SK-N-SH (cell line): Measurements from ENCODE around the gene PRDM10. TPM values are rescaled to one million over a fixed set of nuclear protein-coding genes. Genes with fewer than 3 reads are reported as not detected.

ENCODE experiments used
- CTCF ChIA-PET: fragments of 300-600, 350-600 bp; formaldehyde crosslinking; extraction: SDS; loops from one replicate; lab custom pipeline; 2021; lab: Yijun Ruan, JAX
- POLR2A ChIA-PET: fragments of 350-600 bp; sonication (Branson Sonifier 250); formaldehyde crosslinking; extraction: SDS; loops from one replicate; lab custom pipeline; 2020; ENCODE audit warnings: antibody characterized with exemption, inconsistent platforms; lab: Yijun Ruan, JAX
- DNase-seq: peaks from one replicate; pipeline ENCODE4 v3.0.0; 2012
- H2AFZ ChIP-seq: fragments of 200-600 bp; sonication (generic); 2 replicates; pipeline ENCODE4 v1.8.1; 2016; ENCODE audit warnings: antibody characterized with exemption, mild to moderate bottlenecking, low read depth
- H3F3A ChIP-seq: fragments of 200-600 bp; sonication (generic); replicated peaks from 2 replicates; pipeline ENCODE3; 2016; ENCODE audit warnings: antibody characterized with exemption, mild to moderate bottlenecking; ENCODE audit not compliant: insufficient read depth
- H3K27ac ChIP-seq, 2 experiments: fragments of 200-500 bp in 1 of 2; fragments of 200-600 bp in 1 of 2; sonication (Bioruptor generic) in 1 of 2; sonication (generic), shearing (Covaris generic) in 1 of 2; 2 replicates each; pipeline versions ENCODE4 v1.5.1 to v1.6.1; 2014 to 2016; ENCODE audit warnings: low read depth in 2 of 2, inconsistent platforms in 1 of 2, low read length in 1 of 2, mild to moderate bottlenecking in 1 of 2, mixed read lengths in 1 of 2
- H3K27me3 ChIP-seq: fragments of 200-600 bp; sonication (generic), shearing (Covaris generic); 2 replicates; pipeline ENCODE4 v1.6.1; 2016; ENCODE audit warnings: mixed run types; ENCODE audit not compliant: insufficient read depth
- H3K36me3 ChIP-seq, 2 experiments: fragments of 200-500 bp in 1 of 2; fragments of 200-600 bp in 1 of 2; sonication (Bioruptor generic) in 1 of 2; sonication (generic) in 1 of 2; replicated peaks in 1 of 2; 2 replicates each; pipeline versions ENCODE3 to v1.5.1; 2014 to 2016; ENCODE audit warnings: low read length in 1 of 2, mild to moderate bottlenecking in 1 of 2; ENCODE audit not compliant: insufficient read depth in 2 of 2, control insufficient read depth in 1 of 2
- H3K4me1 ChIP-seq, 2 experiments: fragments of 200-500 bp in 1 of 2; fragments of 200-600 bp in 1 of 2; sonication (Bioruptor generic) in 1 of 2; sonication (generic), shearing (Covaris generic) in 1 of 2; 2 replicates each; pipeline versions ENCODE4 v1.5.1 to v1.6.1; 2014 to 2016; ENCODE audit warnings: low read depth in 1 of 2, low read length in 1 of 2, mixed run types in 1 of 2; ENCODE audit not compliant: insufficient read depth in 2 of 2, control insufficient read depth in 1 of 2
- H3K4me2 ChIP-seq: fragments of 200-600 bp; sonication (generic), shearing (Covaris generic); 2 replicates; pipeline ENCODE4 v1.6.1; 2017; ENCODE audit warnings: mixed run types
- H3K4me3 ChIP-seq, 2 experiments: fragments of 200-500 bp in 1 of 2; fragments of 200-600 bp in 1 of 2; sonication (Bioruptor generic) in 1 of 2; sonication (generic), shearing (Covaris generic) in 1 of 2; 2 replicates each; pipeline versions ENCODE4 v1.5.1 to v1.8.1; 2014 to 2016; ENCODE audit warnings: low read depth in 2 of 2, inconsistent platforms in 1 of 2, low read length in 1 of 2, mild to moderate bottlenecking in 1 of 2, mixed read lengths in 1 of 2, moderate library complexity in 1 of 2
- H3K79me2 ChIP-seq: fragments of 200-600 bp; sonication (generic); 2 replicates; pipeline ENCODE4 v1.8.1; 2017; ENCODE audit warnings: mild to moderate bottlenecking; ENCODE audit not compliant: insufficient read depth
- H3K9ac ChIP-seq: fragments of 200-600 bp; sonication (generic); 2 replicates; pipeline ENCODE4 v1.6.1; 2017; ENCODE audit warnings: mixed run types
- H3K9me2 ChIP-seq: fragments of 200-600 bp; sonication (generic); 2 replicates; pipeline ENCODE4 v1.6.1; 2017; ENCODE audit warnings: mixed run types
- H3K9me3 ChIP-seq: fragments of 200-600 bp; sonication (generic); 2 replicates; pipeline ENCODE4 v1.6.1; 2017; ENCODE audit warnings: mixed run types, mild to moderate bottlenecking, moderate library complexity
- H4K20me1 ChIP-seq: fragments of 200-600 bp; sonication (generic); 2 replicates; pipeline ENCODE4 v1.6.1; 2017; ENCODE audit warnings: mild to moderate bottlenecking, mixed run types; ENCODE audit not compliant: insufficient read depth
- EP300 ChIP-seq, 2 experiments: IDR thresholded peaks; 2 replicates each; pipeline versions ENCODE4 v1.4.0 to v1.6.1; 2012; ENCODE audit warnings: borderline replicate concordance in 1 of 2, low read depth in 1 of 2, low read length in 1 of 2
- GATA2 ChIP-seq: sonication (generic); formaldehyde crosslinking; IDR thresholded peaks from 2 replicates; pipeline ENCODE4 v1.5.0; 2020; ENCODE audit warnings: mild to moderate bottlenecking, missing genetic modification reagents
- IRF3 ChIP-seq: fragments of 150-350 bp; IDR thresholded peaks from 2 replicates; pipeline ENCODE4 v1.6.1; 2016; ENCODE audit warnings: mild to moderate bottlenecking, low read depth, low read length
- JUND ChIP-seq: IDR thresholded peaks from 2 replicates; pipeline ENCODE4 v1.4.0; 2012
- MAX ChIP-seq: IDR thresholded peaks from 2 replicates; pipeline ENCODE4 v1.4.0; 2012; ENCODE audit warnings: low read depth
- NRF1 ChIP-seq: IDR thresholded peaks from 2 replicates; pipeline ENCODE4 v1.6.1; 2012; ENCODE audit warnings: low read depth, mild to moderate bottlenecking, low read length
- RCOR1 ChIP-seq: fragments of 150-350 bp; IDR thresholded peaks from 2 replicates; pipeline ENCODE4 v1.6.1; 2017; ENCODE audit warnings: antibody characterized with exemption, low read length
- TAF1 ChIP-seq: IDR thresholded peaks from 2 replicates; pipeline ENCODE4 v1.6.1; 2012; ENCODE audit warnings: low read depth, mild to moderate bottlenecking, low read length, moderate library complexity, borderline replicate concordance
- TCF12 ChIP-seq: IDR thresholded peaks from 2 replicates; pipeline ENCODE4 v1.4.0; 2012
- WGBS: methylation state at CpG from one replicate; pipeline ENCODE4 v1.1.6; 2017; ENCODE audit warnings: low lambda C conversion rate; 5-methylcytosine and 5-hydroxymethylcytosine counted together
- polyA plus RNA-seq, 3 experiments: library from polyadenylated mRNA; depleted of rRNA; stranded (reverse); fragments of >200 nt; gene quantifications; 2 replicates each; pipeline ENCODE4 v1.2.3, GENCODE V29; 2012
- TF ChIP-seq, protein P1 (sequence below): IDR thresholded peaks from 2 replicates; pipeline ENCODE4 v1.6.1; 2012; ENCODE audit warnings: mild to moderate bottlenecking, low read depth, low read length, moderate library complexity

PRDM10 gene
- polyA plus RNA-seq, 1 of the 3 experiments (the other 2 are of a cell fraction) = 1.9 TPM

DNA sequence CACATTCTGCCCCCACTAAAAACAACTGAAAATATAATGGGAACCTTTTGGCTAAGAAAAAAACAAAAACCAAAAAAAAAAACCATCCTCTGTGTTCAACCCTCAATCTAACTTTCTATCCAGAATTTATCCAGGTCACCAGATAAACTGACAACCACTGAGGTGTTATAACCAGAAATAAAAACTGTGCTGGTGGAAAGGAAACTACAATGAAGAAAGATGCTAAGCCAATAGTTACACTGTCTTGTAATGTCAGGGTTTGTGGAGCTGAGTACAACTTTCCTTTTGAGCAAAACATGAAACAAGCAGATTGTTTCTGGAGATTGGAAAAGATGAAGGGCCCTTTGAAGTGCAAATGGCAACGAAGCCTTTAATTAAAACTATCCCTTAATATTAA lies 50.8 kb downstream of the PRDM10 start (continued):
- TF ChIP-seq, protein P1, sequence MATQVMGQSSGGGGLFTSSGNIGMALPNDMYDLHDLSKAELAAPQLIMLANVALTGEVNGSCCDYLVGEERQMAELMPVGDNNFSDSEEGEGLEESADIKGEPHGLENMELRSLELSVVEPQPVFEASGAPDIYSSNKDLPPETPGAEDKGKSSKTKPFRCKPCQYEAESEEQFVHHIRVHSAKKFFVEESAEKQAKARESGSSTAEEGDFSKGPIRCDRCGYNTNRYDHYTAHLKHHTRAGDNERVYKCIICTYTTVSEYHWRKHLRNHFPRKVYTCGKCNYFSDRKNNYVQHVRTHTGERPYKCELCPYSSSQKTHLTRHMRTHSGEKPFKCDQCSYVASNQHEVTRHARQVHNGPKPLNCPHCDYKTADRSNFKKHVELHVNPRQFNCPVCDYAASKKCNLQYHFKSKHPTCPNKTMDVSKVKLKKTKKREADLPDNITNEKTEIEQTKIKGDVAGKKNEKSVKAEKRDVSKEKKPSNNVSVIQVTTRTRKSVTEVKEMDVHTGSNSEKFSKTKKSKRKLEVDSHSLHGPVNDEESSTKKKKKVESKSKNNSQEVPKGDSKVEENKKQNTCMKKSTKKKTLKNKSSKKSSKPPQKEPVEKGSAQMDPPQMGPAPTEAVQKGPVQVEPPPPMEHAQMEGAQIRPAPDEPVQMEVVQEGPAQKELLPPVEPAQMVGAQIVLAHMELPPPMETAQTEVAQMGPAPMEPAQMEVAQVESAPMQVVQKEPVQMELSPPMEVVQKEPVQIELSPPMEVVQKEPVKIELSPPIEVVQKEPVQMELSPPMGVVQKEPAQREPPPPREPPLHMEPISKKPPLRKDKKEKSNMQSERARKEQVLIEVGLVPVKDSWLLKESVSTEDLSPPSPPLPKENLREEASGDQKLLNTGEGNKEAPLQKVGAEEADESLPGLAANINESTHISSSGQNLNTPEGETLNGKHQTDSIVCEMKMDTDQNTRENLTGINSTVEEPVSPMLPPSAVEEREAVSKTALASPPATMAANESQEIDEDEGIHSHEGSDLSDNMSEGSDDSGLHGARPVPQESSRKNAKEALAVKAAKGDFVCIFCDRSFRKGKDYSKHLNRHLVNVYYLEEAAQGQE = no peak
- TF ChIP-seq NRF1 (no peak), MAX (no peak), RCOR1 (no peak), TAF1 (no peak), IRF3 (no peak), TCF12 (no peak), GATA2 (CRISPR knock-in tag) (no peak)

DNA sequence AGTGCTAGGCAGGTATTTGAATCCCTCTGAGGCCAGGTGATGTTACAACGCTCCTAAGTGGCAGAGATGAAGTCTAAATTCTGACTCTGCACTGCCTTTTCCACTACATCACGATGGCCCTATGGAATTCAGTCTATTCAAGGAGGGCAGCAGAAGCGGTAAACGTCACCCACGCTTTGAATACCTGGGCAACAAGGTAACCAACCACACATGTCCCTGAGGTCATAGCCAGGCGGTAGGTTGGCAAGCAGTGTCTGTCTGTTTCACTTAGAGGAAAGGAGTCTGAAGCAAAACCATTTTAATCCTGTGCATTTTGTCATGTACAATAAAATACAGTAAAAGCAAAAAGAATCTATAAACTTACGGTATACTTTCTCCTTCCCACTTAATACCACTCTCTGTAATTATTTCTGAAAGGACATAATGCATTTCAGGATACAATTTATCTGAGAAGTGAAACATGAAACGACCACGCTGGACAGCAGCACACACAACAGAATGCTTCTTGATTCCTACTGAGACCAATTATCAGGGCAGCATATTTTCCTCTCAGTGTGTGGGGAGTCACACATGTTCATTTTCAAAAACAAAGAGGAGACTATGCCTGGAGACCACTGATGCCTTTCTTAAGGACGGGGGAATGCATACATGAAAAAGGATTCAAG lies 51.3 kb downstream of the PRDM10 start:
- Histone ChIP-seq H4K20me1 (no peaks in the 10 kb centered on the region), H2AFZ (no peak overlapping the region), H3K36me3 (peaks cover 0 to 2% of the 10 kb centered on the region in 2 experiments), H3K79me2 (no peaks in the 10 kb centered on the region), H3K9ac (no peak overlapping the region), H3K27me3 (no peaks in the 10 kb centered on the region), H3K4me3 (no peak overlapping the region), H3K9me2 (no peaks in the 10 kb centered on the region), H3K4me2 (no peak overlapping the region), H3F3A (no peaks in the 10 kb centered on the region), H3K9me3 (no peaks in the 10 kb centered on the region), H3K27ac (peak overlapping the region in 1 of 2 experiments; percentile 60; a peak in 2 of 4 replicates), H3K4me1 (peaks cover 0 to 17% of the 10 kb centered on the region in 2 experiments; a peak in 2 of 4 replicates)
- POLR2A ChIA-PET = no interaction called here
- CTCF ChIA-PET = interaction anchor here (1.0 to 1.6 kb wide), 2 partner anchors 28 to 41 kb away, joined by 4 read pairs; no protein-coding TSS in a partner anchor
- WGBS = 79% methylated on average over 10 of the region's 10 CpGs
- TF ChIP-seq JUND (no peak), EP300 (IDR thresholded peaks at IDR 0.05; ENCODE audit: borderline replicate concordance in 1 of 2, low read depth in 1 of 2, low read length in 1 of 2) (no peak)
- TF ChIP-seq, protein P1 = peak; percentile 87
- no peak for DNase-seq
